ENCODE data around the gene BCAS4. TPM values are rescaled to one million over a fixed set of nuclear protein-coding genes. Genes with fewer than 3 reads are reported as not detected.

The BCAS4 gene
- total RNA-seq, 1 experiment from 2014 or later = 7.6 TPM

- ChIA-PET POLR2A (ENCODE audit: unreplicated experiment) (no interaction called here), CTCF (no interaction called here)
- peaks cover 57% of the 10 kb centered on the region for H3K36me3 ChIP-seq (ENCODE audit: low read depth)
- no peak for DNase-seq
- H3K9me2 ChIP-seq (ENCODE audit: insufficient read depth) = no peaks in the 10 kb centered on the region
- H3K4me2 ChIP-seq = no peak overlapping the region
- H3K27ac ChIP-seq = no peak overlapping the region
- H3K4me1 ChIP-seq (replicated peaks; ENCODE audit: insufficient read depth) = no peaks in the 10 kb centered on the region
- BruUV-seq (replicated peaks) = no TSS peak
- H3K4me3 ChIP-seq = no peak overlapping the region
- no peak overlapping the region for H2AFZ ChIP-seq
- H3F3A ChIP-seq (ENCODE audit: insufficient read depth, low read depth) = peaks cover 13% of the 10 kb centered on the region; the same call in 1 of the 2 replicates
- no peaks in the 10 kb centered on the region for H3K9me3 ChIP-seq (ENCODE audit: insufficient read depth, low read depth)
- intact Hi-C loops (cut with micrococcal nuclease; ENCODE audit: unreplicated experiment) = no loop called here
- 0 out of 2 replicates have a peak, but pooled peaks cover 6% of the 10 kb centered on the region for H3K79me2 ChIP-seq (ENCODE audit: low read depth)
- no peaks in the 10 kb centered on the region for H3K27me3 ChIP-seq (ENCODE audit: insufficient read depth, low read depth)
- TF ChIP-seq EZH2 (IDR thresholded peaks at IDR 0.05; ENCODE audit: low read depth) (no peak), CTCF (conservative IDR thresholded peaks at IDR 0.05) (no peak)
- peaks cover 30% of the 10 kb centered on the region for H4K20me1 ChIP-seq (ENCODE audit: insufficient read depth)
Observed at GRCh38 chr20:50892394-50892793, 97.5 kb downstream of the BCAS4 start.

- H3K4me3 ChIP-seq = no peak overlapping the region
- no peak overlapping the region for H2AFZ ChIP-seq
- no peak overlapping the region for H3K4me2 ChIP-seq
- no peak for DNase-seq
- no peaks in the 10 kb centered on the region for H3K27me3 ChIP-seq (ENCODE audit: insufficient read depth, low read depth)
- POLR2A ChIA-PET (ENCODE audit: unreplicated experiment) = no interaction called here
- TF ChIP-seq EZH2 (IDR thresholded peaks at IDR 0.05; ENCODE audit: low read depth) = no peak
- no peak for TF ChIP-seq CTCF (conservative IDR thresholded peaks at IDR 0.05)
- no peaks in the 10 kb centered on the region for H3K9me3 ChIP-seq (ENCODE audit: insufficient read depth, low read depth)
- H3K27ac ChIP-seq = no peak overlapping the region
- intact Hi-C loops (cut with micrococcal nuclease; ENCODE audit: unreplicated experiment) = no loop called here
- H3K9me2 ChIP-seq (ENCODE audit: insufficient read depth) = no peaks in the 10 kb centered on the region
- peaks cover 17% of the 10 kb centered on the region; the same call in 1 of the 2 replicates for H3K79me2 ChIP-seq (ENCODE audit: low read depth)
- peaks cover 37% of the 10 kb centered on the region for H4K20me1 ChIP-seq (ENCODE audit: insufficient read depth)
- peaks cover 13% of the 10 kb centered on the region; the same call in 1 of the 2 replicates for H3F3A ChIP-seq (ENCODE audit: insufficient read depth, low read depth)
- no peaks in the 10 kb centered on the region for H3K4me1 ChIP-seq (replicated peaks; ENCODE audit: insufficient read depth)
- peaks cover 64% of the 10 kb centered on the region for H3K36me3 ChIP-seq (ENCODE audit: low read depth)
- no TSS peak for BruUV-seq (replicated peaks)
- CTCF ChIA-PET = no interaction called here
Observed at GRCh38 chr20:50893620-50894019, 98.8 kb downstream of the BCAS4 start.

GRCh38 chr20:50895111-50895830 lies 100.4 kb downstream of the BCAS4 start:
- Histone ChIP-seq H3K9me2 (ENCODE audit: insufficient read depth) (no peaks in the 10 kb centered on the region), H3K4me1 (replicated peaks; ENCODE audit: insufficient read depth) (no peaks in the 10 kb centered on the region), H3K9me3 (ENCODE audit: insufficient read depth, low read depth) (no peaks in the 10 kb centered on the region), H2AFZ (no peak overlapping the region), H3K79me2 (ENCODE audit: low read depth) (peaks cover 28% of the 10 kb centered on the region; the same call in 1 of the 2 replicates), H3K4me3 (no peak overlapping the region), H3K27me3 (ENCODE audit: insufficient read depth, low read depth) (no peaks in the 10 kb centered on the region), H3K27ac (no peak overlapping the region), H3K4me2 (no peak overlapping the region), H3F3A (ENCODE audit: insufficient read depth, low read depth) (peaks cover 8% of the 10 kb centered on the region; the same call in 1 of the 2 replicates), H4K20me1 (ENCODE audit: insufficient read depth) (peaks cover 30% of the 10 kb centered on the region), H3K36me3 (ENCODE audit: low read depth) (peaks cover 63% of the 10 kb centered on the region)
- BruUV-seq (replicated peaks) = no TSS peak
- POLR2A ChIA-PET (ENCODE audit: unreplicated experiment) = interaction anchor here (0.6 to 0.7 kb wide), 2 partner anchors 14 to 16 kb away, joined by 5 read pairs; no protein-coding TSS in a partner anchor
- CTCF ChIA-PET = no interaction called here
- intact Hi-C loops (cut with micrococcal nuclease; ENCODE audit: unreplicated experiment) = no loop called here
- DNase-seq = no peak
- TF ChIP-seq CTCF (conservative IDR thresholded peaks at IDR 0.05) (no peak), EZH2 (IDR thresholded peaks at IDR 0.05; ENCODE audit: low read depth) (no peak)

Data from PC-9 (cell line).